NCI-H748 treated with DMSO at 0.1 percent for 48 hours (cell line): ENCODE results near the gene GNB3.
A peak's percentile ranks its signal among the peaks of the same experiment; 100 is the strongest.

Experiments used
- DNase-seq: peaks from one replicate; lab custom pipeline; 2025; lab: John Stamatoyannopoulos, UW

GNB3 gene

DNA sequence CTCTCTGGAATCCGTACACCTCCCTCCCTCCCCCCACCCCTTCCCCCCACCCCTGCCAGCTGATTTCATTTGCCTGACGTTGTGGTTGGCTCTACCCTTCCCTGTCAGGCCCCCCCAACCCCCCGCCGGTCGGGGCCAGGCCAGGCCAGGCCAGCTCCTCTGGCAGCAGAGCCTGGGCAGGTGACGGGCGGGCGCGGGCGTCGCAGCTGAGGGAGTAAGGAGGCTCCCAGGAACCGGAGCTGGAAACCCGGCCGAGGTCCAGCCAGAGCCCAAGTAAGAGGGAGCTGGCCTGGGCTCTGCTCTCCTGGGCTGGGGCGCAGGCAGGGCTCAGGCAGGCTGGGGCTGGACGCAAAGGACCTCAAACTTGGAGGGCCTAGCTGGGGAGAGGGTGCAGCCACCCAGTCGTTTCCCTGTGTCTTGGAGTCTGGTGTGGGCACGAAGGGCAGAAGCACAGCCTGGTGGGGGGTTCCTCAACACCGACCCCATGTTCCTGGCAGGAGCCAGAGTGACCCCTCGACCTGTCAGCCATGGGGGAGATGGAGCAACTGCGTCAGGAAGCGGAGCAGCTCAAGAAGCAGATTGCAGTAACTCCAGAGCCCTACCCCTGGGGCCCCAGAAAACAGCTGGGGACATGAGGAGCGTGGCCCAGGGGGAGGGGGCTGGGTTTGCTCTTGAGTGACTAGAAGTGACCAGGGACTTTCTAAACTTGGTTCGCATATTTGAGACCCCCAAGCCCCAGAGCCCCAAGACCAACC lies at the start of gene GNB3:
Gene GNB3 (plus strand): TSS at position 165 of the 755 bp plus-strand sequence. CDS start 363 bp downstream, at position 528.
- DNase-seq, result no peak

DNA sequence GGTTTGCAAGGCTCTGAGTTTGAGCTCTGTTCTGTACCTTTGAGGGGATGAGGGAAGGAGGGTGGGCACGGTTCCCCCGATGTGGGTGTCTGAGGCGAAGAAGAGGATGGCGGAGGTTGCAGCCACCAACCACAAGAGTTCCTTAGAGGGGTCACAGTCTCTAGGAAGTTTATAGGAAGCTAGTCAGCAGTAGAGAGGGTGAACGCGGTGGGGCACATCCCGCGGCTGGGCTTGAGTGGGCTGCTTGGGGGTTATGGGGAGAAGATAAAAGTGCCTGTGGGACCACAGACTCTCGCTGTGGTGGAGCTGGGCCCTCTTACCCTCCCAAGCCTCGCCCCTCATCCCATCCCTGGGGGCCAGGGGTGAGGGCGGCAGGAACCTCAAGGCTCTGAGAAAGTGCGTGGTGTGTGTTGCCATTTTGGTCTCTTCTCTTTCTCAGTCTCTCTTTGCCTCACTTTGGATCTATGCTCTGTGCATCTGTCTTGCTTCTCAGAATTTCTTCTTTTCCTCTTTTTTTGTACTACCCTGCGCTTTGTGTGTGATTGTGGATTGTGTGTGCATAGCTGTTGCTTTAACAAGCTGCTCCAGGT lies 48.7 kb upstream of the GNB3 start:
- no peak for DNase-seq

DNA sequence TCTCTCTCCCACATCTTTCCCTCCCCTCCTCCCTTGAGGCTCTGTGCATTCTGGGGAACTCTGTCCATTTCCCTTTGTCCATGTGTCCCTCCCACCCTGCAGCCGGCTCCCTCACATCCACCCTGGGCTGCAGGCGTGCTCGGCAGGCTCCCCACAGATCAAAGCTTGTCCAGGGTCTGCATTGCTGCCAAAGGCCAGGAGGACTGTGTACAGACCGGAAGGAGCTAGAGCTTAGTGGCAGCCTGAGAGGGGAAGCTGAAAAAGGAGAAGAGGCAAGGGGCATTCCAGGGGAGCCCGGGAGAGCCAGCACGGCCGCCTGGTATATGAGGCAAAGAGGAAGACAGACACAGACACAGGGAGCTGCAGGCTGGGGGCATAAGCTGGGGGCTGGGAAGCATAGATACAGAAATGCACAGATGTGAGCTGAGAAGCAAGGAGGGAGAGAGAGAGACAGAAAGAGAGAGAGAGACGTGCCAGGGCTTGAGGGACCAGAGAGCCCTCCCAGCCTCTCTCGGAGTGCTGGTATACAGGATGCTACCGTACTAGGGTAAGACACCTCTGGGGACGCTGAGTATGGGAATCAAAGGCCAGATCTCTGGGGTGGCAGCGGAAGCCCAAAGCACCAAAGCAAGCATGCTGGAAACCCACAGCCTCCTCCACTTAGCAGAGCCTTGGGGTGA lies 48.1 kb upstream of the GNB3 start:
- no peak for DNase-seq

DNA sequence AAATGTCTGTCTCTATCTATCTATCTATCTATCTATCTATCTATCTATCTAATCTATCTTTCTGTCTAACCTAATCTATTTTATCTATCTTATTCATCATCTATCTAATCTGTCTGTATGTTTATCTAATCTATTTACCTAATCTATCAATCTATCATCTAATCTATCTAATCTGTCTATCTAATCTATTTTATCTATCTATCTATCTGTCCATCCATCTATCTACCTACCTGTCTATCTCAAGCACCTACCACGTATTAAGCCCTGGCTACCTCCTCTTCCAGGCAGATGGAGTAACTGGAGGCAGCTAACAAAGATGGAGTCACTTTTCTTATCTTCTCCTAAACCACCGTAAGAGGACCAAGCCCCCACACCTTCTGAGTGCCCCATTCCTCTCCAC lies 45.6 kb upstream of the GNB3 start:
- DNase-seq, result no peak

DNA sequence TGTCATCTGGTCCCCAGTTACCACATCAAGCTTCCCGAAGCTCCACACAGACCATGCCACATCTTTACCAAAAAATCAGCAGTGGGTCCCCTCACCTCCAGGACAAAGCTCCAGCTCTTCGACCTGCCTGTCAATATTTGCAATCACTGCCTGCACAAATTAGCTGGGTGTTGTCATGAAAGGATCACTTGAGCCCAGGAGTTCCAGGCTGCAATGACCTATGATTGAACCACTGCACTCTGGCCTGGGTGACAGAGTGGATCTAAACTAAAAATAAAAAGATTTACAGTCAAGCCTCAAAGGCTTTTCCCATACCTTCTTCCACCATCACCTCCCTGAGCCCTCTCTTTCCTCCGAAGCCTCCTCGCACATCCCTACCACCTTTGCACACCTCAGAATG lies 44.1 kb upstream of the GNB3 start:
- DNase-seq, result no peak

DNA sequence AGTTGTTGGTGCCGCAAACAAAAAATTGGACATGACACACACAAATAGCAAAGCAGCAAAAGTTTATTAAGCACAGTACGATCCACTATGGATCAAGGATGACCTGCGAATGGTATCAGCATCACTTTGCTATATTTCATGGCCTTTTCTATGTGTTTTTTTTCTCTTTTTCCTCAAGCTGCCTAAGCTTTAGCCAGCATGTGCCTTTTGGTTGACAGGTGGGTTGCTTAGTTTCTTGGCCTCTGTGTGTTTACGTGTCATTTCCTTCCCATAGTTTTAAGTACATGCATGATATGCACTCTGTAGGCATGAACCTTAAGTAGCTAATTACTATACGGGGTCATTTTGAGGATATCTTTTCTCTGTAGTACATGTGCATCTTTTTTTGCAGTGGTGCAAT lies 41.6 kb upstream of the GNB3 start:
- no peak for DNase-seq

DNA sequence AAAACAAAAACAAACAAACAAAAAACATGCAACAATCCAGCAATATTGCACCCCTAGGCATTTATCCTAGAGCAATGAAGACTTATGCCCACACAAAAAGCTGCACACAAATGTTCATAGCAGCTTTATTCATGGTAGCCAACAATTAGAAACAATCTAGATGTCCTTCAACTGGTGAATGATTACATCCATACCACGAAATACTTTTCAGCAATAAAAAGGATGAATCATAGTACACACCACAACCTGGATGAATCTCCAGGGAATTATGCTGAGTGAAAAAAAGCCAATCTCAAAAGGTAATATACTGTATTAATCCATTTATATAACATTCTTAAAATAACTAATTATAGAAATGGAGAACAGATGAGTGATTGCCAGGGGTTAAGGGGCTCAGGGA lies 33.6 kb upstream of the GNB3 start:
- DNase-seq, result no peak

DNA sequence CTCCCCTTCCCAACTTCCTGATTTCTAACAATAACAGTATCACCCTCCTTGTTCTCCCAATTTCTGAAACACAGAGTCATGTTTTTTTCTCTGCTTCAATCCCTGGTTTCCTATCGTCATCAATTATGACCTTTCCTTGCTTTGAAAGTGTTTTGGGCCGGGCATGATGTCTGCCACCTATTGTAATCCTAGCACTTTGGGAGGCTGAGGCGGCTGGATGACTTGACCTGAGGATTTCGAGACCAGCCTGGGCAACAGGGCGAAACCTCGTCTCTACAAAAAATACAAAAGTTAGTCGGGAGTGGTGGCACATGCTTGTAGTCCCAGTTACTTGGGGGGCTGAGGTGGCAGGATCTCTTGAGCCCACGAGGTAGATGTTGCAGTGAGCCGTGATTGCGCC lies 31.7 kb upstream of the GNB3 start:
- no peak for DNase-seq

DNA sequence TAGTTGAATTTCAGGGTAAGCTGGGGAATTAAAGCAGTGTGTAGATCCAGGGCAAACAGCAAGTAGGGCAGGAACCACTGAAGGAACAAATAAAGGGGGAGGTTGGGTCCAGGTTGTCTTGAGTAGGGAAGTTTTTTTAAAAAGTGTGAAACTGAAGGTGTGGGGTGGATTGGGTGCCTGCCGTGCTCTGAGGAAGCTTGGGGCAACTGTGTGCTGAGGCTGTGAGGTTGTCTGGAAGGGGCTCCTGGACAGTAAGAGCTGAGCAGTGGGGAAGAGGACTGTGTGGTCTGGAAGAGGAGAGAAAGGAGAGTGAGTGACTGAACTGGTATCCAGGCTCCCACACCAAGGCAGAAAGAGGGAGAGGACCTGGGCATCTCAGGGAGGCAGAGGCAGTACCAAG lies 30.0 kb upstream of the GNB3 start:
- no peak for DNase-seq

DNA sequence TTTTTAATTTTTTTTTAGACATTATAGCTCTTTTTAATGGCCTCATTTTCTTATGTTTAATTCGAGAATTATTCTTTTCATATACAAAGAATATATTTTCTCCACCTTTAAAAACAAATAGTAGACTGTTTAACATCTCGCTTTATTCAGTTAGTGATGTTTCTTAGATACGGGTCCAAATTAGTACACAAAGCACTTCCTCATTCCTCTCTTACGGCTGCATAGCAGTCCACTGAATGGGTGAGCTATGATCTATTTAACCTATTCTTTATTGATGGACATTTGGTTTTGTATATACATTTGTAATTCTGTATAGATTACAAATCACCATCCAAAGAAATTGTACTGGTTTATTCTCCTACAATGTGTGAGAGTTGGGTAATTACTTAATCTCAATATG lies 27.4 kb upstream of the GNB3 start:
- no peak for DNase-seq

DNA sequence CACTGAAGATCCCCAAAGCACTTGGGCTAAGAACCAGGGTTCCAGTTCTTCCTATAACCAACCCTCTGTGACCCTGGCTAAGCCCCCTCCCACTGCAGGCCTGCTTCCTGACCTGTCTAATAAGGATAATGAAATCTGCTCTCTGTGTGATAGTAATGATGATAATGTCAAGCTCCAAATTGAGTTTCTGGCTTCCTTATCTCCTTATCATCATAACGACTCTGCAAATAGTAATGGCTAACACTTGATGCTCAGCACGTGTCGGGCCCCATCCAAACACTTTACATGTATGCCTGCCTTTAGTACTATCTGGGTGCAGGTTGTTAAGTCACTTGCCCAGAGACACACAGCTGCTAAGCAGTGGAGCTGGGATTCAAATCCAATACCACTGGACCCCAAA lies 24.1 kb upstream of the GNB3 start:
- DNase-seq, result no peak

DNA sequence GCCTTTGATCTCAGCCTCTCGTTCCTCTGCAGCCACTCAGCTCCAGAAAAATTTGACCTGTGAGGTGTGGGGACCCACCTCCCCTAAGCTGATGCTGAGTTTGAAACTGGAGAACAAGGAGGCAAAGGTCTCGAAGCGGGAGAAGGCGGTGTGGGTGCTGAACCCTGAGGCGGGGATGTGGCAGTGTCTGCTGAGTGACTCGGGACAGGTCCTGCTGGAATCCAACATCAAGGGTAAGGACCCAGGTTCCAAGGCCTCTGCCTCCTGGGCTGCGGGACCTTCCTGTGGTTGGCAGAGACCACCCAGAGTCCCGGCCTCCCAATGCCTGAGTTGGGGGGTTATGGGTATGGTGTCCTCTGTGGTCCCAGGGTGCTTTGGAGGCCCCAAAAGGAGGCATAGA lies 23.6 kb upstream of the GNB3 start:
- DNase-seq, result no peak

DNA sequence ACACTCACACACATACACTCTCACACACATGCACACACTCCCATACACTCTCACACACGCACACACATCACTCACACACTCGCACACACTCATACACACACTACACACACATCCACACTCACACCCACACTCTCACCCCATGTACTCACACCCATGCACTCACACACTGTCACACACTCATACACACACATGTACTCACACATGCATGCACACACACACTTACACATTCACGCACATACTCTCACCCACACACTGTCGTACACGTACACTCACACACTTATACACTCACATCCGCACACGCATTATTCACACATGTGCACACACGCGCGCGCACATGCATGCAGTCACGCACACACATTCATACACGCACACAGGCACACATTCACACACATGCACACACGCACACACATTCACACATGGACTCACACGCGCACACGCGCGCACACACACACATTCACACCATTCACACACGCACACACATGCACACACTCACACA lies 23.0 kb upstream of the GNB3 start:
- no peak for DNase-seq

DNA sequence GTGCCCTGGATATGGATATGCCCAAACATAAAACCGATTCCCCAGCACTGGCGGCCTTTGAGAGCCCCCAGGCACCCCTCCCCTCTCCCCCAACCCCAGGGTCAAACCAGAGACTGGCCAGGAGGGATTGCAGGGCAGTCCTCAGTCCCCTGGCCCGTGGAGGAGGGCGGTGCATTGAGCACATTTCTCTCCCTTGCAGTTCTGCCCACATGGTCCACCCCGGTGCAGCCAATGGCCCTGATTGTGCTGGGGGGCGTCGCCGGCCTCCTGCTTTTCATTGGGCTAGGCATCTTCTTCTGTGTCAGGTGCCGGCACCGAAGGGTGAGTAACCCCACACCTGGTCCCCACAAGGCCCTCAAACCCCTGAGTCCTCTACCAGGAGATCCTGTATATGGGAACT lies 22.5 kb upstream of the GNB3 start:
- DNase-seq, result no peak

DNA sequence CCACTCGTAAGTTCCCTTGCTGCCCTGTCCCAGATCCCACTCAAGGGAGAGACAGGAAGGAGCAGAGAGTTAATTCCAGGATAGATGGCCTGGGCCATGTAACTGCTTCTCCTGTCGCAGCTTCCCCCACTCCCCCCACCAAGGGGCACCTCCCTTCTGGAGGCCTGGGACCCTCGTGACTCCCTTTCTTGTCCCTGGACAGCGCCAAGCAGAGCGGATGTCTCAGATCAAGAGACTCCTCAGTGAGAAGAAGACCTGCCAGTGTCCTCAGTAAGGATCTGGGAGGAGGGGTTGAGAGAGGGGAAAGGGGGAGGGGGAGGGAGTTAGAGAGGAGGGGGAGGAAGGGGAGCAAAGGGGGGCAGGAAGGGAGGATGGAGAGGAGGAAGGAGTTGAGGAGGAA lies 22.1 kb upstream of the GNB3 start:
- DNase-seq, result no peak

DNA sequence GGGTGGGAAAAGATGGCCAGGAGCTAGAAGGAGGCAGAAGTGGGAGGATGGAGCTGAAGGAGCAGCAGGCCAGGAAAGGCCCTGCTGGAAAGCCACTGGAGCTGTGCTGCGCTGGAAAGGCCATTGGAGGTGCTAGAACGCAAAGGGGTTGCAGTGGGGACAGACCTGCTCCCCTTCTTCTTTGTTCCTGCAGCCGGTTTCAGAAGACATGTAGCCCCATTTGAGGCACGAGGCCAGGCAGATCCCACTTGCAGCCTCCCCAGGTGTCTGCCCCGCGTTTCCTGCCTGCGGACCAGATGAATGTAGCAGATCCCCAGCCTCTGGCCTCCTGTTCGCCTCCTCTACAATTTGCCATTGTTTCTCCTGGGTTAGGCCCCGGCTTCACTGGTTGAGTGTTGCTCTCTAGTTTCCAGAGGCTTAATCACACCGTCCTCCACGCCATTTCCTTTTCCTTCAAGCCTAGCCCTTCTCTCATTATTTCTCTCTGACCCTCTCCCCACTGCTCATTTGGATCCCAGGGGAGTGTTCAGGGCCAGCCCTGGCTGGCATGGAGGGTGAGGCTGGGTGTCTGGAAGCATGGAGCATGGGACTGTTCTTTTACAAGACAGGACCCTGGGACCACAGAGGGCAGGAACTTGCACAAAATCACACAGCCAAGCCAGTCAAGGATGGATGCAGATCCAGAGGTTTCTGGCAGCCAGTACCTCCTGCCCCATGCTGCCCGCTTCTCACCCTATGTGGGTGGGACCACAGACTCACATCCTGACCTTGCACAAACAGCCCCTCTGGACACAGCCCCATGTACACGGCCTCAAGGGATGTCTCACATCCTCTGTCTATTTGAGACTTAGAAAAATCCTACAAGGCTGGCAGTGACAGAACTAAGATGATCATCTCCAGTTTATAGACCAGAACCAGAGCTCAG lies 21.4 kb upstream of the GNB3 start:
- no peak for DNase-seq

DNA sequence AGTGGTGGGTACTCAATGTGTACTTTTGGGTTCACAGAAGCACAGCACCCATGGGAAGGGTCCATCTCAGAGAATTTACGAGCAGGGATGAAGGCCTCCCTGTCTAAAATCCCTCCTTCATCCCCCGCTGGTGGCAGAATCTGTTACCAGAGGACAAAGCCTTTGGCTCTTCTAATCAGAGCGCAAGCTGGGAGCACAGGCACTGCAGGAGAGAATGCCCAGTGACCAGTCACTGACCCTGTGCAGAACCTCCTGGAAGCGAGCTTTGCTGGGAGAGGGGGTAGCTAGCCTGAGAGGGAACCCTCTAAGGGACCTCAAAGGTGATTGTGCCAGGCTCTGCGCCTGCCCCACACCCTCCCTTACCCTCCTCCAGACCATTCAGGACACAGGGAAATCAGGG lies 20.6 kb upstream of the GNB3 start:
- no peak for DNase-seq

DNA sequence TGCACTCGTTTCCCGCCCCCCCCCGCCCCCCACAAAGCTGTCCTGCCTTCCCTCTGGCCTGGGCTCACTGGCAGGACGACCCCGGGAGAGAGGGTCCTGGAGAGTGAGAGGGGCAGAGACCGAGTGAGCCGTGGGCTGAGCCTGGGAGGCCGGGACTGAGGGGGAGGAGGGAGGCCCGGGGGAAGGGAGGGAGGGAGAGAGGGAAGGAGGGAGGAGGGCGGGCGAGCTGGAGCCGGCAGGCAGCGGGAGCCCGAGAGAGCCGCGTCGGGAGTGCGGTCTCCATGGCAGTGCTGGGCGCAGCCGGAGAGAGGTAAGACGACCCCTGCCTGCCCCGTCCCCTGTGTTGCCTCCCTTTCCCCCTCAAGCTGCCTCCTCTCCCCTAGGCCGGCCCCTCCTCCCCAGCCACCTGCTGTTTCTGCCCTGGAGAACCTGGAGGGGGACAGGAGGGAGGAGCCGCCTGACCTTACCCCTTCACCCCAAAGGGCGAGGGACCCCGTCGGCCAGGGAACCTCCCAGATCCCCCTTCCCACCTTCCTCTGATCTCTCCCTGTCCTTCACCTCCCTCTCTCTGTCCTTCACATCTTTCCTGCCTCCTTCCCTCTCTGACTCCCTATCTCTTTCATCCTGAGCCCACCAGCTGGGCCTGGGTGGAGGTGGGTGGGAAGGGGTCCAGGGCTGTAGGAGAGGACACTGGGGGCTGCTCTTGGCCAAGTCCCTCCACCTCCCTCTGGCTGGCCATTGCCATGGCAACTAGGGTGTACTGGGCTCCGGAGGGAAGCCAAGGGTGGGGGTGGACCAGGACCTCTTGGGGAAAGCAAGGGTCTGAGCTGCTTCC lies 18.9 kb upstream of the GNB3 start, which contains the start of gene GPR162:
Gene GPR162 (plus strand): TSS at position 231 of the 835 bp plus-strand sequence. CDS start 2,078 bp downstream, outside the sequence.
- DNase-seq, result peak; percentile 31

DNA sequence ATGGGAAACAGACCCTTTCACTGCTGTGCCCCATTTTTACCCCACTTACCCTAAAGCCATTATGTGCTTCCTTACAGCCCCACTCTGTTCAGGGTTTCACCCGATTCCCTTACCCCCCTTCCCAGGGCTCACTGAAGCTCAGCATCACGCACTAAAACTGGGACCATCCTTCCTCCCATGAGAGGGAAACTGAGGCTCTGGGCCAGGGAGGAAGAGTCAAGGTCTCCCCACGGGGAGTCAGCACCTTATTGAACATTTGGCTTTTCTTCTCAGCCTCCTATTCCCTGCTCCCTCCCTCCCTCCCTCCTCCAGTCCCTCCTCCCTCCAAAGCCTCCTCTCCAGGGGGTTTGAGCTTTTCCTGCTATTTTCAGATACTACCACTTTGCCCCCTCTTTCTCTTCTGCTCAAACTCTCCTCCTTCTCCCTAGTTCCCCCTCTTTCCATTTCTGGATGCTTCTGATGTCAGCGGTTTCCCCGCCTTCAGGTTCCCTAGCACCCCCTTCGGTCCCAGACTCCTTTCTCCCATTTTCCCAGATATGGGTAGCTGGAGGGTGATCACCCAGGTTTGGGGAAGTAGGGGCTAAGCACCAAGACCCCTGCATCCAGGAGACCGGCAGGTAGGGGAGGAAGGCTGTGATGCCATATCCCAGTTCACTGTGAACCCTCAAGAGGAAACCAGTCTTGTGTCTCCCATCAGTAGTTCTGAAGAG lies 18.1 kb upstream of the GNB3 start:
- no peak for DNase-seq
